GM19043 (cell line): ENCODE measurements around the gene CCDC149.

Experiments
- ATAC-seq: cut with Tn5 transposase; IDR thresholded peaks from one replicate; pipeline ENCODE4 v1.9.1; 2021; ENCODE audit warnings: low read depth; ENCODE audit not compliant: unreplicated experiment

Gene CCDC149

DNA sequence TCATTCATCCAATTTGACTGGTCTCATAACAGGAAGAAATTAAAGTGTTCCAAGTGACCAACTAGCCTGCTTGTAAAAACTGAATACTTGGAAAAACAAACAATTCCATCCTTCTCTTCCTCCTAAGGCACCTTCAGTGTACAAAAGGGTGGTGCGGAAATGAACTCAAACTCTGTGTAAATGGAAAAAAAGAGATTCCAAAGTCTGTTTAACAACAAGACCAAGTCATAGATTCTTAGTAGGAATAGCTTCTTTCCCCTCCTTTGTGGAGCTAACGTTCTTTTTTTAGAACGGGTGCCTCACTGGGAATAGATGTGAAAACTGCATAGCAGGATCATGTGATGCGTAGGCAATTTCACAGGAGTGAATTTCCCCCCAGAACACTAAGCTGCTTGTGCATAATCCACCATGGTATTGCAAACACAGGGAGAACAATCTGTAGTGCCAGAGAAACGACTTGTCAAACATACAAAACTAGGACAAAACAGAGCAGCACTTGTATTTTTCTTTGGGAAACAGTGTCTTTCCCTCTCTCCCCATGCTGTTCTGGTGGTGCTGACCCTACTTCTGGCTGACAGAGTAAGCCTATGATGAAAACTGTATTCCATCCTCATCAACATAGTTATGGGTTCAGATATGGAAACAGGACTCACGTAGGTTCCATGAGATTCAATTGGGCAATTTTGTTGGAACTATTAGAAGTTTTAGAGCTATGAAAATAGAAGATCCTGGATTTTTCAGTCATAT lies 130.7 kb downstream of the CCDC149 start:
- no peak for ATAC-seq

DNA sequence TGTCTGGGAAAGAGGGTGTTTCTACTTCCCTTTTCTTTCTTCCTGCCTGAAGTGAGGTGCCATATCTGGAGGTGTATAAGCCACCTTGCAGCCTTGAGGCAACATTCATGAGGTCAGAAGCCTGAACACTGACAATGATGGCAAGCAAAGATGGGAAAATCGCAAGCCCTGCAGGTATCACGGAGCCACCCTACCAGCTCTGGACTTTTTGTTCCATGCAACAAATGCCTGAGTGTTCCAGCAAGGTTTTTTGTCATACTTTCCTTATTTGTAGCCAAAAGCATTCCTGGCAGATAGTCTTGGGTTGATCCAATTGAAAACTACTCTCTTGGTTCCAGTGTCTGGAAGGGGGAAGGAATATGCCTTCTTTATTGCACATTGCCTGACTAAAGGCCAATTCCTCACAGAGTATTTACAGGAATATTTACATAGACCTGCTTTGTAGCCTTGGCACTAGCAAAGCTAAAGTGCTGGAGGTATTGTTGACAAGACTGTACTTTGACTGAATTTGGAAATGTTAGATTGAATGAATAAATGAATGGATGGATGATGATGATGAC lies 131.8 kb downstream of the CCDC149 start:
- ATAC-seq: no peak

DNA sequence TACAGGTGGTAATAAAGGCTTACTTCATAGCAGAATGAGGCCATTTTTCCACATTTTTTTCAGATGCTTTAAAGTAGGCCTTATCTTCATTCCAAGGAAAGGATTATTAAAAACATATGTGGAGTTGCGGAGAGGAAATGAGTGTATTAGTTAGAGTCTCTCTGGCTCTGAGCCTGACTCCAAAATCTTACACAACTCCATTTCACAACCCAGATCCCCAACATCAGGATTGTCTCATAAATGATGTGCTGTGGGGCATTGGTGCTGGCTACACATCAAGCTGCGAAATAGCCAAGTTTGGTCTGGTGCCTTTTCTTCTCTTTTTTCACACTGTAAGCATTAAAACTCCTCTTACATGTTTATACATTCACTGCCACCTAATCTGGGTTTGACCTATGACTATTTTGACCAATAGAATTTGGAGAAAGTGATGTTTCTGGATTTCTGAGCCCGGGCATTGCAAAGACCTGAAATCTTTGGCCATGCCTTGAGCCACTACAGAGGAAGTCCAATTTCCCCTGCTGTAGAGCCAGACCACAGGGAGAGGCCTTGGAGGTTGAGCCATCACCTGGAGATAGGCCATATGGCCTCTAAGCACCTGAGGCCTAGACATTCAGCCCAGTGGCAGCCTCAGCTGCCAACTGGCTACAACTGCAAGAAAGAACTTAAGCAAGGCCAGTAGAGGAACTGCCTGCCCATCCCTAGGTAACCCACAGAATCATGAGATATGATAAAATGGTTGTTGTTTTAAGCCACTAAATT lies 134.2 kb downstream of the CCDC149 start:
- no peak for ATAC-seq

DNA sequence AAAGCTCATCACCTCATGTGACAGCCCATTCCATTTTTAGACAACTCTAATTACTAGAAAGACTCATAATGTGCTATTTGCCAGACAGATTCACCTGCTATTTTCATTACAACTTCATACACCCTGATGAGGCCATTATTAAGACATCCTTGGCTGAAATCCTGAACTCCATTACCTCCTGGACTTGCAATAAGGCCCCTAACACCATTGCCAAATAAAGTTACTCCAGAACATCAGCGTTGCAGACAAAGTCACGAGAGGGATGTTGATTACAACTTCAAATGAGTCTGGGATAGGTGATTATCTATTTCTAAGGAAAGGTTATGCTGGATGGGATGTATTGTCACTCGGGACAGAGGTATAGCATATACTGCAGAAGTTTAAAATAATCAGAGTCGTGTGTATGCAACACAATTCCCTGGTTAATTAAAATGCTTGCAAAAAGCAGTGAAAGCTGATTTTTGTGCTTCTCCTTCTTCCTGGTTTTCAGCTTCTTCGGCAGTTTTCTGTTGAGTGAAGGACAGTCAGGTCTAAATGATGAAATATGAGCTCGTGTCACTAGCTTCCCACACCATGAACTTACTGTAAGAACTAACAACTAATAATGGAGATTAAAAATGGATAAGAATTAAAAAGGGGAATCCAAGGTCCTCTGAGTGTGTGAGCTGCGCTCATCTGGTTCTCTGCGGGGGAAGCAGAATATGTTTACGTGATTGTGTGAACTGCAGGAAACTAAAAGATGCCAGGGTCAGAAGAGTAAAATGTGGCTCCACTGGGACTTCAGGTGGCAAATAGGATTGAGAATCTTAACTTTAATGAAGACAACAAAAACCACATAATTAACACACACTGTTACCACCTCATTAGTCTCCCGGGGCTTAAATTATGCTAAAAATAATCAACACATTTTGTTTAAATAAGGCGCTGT lies 135.0 kb downstream of the CCDC149 start:
- ATAC-seq: no peak

DNA sequence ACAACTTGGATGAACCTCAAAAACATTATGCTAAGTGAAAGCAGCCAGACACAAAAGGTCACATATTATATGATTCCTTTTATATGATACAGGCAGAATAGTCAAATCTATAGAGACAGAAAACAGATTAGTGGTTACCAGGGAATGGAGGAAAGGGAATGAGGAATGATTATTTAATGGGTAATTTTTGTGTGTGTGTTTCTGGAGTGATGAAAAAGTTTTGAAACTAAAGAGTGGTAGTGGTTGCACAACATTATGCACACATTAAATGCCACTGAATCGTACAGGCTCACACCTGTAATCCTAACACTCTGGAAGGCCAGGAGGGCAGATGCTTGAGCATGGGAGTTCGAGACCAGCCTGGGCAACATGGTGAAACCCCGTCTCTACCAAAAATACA lies 137.1 kb downstream of the CCDC149 start:
- ATAC-seq: no peak

DNA sequence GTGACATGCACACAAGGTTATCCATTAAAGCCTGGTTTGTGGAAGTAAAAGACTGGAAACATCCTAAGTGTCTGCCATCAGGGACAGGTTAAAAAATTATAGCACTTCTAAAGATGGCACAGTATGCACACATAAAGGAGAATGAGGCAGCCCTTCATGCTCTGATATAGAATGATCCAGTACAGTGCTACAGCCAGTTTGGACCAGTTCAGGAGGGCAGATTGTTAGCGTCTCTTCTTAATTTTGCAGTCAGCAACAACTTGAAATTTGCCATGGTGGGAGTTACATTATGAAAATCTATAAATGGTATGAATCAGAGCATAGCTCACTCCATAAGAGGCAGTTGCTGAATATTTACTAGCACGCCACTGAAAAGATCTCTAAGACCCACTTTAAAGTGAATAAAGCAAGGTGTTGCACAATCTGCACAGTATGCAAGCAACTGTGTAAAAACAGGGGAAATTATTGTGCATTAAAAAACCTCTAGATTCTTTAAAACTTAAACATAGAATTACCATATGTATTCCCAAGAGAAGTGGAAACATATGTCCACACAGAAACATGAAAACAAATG lies 137.7 kb downstream of the CCDC149 start:
- ATAC-seq: no peak

DNA sequence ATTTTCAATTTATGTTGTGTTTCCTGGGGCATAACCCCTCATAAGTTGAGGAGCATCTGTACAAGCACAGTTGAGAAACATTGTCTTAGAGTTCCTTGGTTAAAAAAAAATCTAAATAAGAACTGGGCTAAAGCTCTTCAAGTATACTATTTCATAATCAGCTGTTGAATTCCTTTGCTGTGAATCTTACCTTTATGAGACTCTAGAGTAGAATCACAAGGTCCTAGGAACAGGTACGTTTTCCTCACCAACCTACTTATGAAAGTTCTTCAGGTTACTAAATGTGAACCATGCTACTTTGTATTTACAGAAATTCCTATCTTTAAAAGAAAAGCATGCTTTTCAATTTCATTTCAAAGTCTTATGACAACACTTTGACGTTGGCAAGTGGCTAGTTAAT lies 138.4 kb downstream of the CCDC149 start:
- no peak for ATAC-seq

DNA sequence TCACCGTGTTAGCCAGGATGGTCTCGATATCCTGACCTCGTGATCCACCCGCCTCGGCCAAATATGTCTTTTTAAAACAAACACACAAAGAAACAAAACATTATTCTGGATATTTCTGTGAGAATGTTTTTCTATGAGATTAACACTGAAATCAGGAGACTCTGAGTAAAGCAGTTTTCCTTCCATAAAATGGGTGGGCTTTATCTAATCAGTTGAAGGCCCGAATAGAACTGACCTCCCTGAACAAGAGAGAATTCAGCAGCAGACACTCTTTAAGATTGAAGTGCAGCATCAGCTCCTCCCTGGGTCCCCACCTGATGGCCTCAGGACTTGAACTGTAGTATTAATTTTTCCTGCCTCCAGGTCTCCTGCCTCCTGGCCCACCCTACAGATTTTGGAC lies 139.9 kb downstream of the CCDC149 start:
- ATAC-seq: no peak

DNA sequence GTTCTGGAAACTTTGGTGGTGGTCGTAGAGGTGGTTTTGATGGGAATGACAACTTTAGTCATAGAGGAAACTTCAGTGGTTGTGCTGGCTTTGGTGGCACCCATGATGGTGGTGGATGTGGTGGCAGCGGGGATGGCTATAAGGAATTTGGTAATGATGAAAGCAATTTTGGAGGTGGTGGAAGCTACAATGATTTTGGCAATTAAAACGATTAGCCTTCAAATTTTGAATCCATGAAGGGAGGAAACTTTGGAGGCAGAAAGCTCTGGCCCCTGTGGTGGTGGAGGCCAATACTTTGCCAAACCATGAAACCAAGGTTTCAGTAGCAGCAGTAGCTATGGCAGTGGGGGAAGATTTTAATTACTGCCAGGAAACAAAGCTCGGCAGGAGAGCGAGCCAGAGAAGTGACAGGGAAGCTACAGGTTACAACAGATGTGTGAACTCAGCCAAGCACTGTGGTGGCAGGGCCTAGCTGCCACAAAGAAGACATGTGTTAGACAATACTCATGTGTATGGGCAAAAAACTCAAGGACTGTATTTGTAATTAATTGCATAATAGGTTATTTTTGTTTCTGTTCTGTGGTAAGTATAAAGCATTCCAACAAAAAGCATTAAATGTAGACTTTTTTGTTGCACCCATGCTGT lies 140.7 kb downstream of the CCDC149 start:
- ATAC-seq: no peak

DNA sequence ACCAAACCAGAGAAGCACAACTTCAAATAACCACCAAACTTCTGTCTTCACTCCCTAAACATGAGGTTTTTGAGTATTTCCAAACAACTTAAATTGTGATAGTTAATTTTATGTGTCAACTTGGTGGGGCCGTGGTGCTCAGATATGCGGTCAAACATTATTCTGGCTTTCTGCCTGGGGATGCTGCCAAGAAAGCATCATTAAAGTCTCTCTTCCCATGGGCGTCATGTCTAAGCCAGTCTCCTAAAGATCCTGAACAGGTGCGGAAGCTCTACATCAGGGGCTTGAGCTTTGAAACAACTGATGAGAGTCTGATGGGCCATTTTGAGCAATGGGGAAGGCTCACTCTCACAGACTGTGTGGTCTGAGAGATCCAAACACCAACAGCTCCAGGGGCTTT lies 141.6 kb downstream of the CCDC149 start:
- no peak for ATAC-seq

DNA sequence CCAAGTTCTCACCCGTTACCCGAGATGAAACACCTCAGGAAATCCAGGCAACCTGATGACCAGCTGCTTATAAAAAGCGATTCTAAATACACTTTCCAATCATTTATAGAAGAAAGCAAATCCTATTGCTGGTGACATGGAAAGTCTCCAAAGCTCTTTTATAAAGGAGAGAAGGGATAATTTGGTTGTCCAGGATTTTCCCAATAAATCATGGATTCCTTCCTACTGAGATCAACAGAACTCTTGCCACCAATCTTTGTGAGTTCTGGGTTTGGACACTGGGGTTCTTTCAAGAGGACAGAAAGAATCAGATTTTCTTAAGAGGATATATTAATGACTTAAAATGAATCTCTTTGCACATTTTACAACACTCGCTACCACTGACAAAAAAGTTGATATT lies 142.2 kb downstream of the CCDC149 start:
- ATAC-seq: no peak

DNA sequence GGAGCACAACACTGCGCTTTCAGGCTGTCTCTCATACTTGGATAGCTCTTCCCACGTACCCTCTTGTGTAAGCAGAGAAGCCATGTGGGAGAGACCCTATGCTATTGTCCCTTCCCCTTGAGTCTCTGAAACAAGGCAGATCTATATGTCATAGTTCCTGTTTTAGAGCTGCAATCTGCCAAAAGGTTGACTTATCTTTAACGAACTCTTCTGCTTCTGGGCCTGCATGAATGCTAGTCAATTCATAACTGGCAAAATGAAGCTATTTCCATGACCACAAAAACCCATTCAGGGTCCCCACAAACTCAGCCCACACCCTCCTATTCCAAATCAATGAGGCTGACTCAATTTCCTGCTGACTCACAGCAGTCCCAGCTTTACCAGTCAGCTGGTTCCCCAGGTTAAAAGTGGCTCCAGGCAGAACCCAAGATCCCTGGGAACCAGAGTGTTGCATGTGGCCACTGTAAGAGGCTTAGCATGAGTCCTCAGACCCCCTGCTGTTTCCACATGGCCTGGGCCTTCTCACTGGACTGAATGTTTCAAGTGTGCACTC lies 142.7 kb downstream of the CCDC149 start:
- ATAC-seq: peak; percentile 75

DNA sequence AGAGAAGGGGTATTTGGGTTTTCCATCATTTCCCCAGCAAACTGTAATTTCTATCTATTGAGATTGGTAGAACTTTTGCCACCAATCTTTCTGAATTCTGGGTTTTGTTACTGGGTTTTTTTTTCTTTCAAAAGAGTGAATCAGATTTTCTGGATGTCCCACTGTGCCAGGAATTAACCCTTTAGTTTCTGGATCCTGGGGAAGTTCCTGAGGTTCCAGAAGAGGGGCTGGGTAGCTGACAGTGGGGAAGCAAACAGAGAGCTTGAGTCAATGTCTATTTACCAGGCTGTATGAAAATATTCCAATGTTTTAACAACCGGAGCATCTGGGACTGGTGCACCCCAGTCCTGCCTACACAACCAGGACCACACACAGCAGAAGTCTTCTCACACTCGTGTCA lies 143.3 kb downstream of the CCDC149 start:
- ATAC-seq: no peak

DNA sequence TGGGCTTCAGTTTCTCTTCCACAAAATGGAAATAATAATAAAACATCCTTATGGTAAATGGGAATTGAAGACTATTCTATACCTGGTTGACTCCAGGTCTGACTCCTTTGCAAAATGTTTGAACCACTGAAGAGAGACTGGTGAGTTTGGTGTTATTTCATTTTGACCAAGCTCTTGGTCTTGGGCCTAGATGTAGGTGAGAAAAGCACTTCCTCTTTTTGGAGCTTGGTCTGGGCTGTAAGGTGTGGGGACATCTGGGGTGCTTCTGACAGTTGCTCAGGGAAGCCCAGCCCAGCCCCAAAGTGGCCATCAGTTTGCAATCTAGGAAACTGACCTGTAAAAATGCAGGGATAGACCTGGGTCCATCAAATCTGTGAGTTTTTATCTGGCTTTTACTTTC lies 144.2 kb downstream of the CCDC149 start:
- peak; percentile 78 for ATAC-seq

DNA sequence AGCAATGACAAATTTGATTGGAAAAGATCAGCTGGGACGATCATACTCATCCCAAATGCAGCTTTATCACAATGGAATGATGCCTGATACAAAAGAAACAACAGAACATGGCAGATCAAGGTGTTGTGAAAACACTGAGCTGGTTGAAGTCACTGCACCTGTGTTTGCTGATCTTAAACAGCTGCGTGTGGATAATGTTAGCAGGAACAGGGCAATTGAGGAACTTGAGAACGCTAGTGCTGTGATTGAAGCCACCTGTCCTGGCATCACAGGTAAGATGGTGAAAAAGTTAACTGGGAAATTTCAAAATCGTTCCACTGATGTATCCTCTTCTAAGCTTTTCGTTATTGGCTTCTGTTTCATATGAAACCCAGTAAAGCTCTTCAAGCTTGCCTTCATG lies 144.8 kb downstream of the CCDC149 start:
- no peak for ATAC-seq

DNA sequence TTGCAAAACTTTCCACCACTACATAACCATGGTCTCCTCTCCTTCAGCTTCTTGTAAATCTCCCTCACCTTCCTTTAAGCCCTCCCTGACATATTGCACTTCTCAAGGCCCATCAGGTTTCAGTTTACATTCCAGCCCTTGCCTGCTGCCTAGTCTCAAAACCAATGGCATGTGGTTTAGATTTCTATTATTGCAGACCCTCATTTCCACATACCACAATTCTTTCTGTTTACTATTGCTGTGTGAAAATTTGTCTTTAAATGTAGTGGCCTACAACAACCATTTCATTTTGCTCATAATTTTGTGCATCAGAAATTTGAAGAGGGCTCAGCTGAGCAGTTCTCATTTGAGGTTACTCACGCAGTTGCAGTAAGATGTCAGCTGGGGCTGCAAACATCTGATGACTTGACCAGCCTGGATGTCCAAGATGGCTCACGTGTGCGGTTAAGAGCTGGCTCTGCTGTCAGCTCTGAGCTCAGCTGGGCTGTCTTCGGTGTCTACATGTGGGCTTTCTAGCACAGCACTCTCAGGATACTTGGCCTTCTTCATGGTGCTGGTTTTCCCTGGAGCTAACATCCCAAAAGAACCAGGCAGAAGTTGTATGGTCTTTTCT lies 147.4 kb downstream of the CCDC149 start:
- ATAC-seq: no peak

DNA sequence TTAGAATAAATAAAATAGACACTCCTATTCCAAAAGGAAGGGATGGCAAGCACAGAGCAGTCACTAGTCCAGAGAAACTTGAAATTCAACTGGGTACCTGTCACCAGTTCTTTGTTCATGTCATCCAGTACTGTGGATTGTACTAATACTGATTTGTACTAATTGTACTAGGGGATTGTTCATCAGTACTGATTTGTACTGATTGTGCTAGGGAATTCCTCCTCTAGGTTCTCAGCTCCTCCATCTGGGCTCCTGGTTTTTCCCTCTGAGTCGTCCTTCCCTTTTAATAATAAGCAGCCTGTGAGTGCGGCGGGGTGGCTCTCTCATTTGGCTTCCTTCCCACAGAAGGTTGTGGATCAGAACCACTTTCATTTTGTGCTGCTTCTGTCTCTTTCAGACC lies 148.5 kb downstream of the CCDC149 start:
- no peak for ATAC-seq

DNA sequence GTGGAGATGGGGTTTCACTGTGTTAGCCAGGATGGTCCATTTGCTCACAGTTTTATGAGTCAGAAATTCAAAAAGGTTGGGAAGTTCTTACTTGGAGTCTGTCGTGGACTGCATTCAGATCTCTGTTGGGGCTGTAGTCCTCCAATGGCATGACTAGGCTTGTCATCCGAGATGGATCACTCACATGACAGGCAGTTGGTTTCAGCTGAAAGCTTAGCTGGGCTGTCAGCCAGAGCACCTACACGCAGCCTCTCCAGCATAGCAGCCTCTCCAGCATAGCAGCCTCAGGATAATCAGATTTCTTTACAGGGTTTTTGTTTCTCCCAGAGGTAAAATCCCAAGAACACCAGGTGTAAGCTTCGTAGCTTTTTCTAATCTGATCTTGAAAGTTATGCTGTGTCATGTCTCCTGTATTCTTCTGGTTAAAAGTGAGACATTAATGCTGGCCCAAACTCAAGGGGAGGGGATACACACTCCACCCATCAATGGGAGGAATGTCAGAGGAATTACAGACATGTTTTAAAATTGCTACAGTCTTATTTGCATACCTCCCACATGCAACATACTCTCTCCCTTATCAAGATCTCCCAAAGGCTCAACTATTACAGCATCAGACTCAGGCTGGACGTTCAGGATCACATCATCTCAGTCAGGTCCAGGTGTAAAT lies 149.1 kb downstream of the CCDC149 start:
- no peak for ATAC-seq
